ENCODE data around the gene TAPBPL.

GRCh38 chr12:6469092-6469491, 17.2 kb downstream of the TAPBPL start:
- TF ChIP-seq, protein P1, sequence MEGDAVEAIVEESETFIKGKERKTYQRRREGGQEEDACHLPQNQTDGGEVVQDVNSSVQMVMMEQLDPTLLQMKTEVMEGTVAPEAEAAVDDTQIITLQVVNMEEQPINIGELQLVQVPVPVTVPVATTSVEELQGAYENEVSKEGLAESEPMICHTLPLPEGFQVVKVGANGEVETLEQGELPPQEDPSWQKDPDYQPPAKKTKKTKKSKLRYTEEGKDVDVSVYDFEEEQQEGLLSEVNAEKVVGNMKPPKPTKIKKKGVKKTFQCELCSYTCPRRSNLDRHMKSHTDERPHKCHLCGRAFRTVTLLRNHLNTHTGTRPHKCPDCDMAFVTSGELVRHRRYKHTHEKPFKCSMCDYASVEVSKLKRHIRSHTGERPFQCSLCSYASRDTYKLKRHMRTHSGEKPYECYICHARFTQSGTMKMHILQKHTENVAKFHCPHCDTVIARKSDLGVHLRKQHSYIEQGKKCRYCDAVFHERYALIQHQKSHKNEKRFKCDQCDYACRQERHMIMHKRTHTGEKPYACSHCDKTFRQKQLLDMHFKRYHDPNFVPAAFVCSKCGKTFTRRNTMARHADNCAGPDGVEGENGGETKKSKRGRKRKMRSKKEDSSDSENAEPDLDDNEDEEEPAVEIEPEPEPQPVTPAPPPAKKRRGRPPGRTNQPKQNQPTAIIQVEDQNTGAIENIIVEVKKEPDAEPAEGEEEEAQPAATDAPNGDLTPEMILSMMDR (optimal IDR thresholded peaks at IDR 0.05 in 1 of 3, IDR thresholded peaks at IDR 0.05 in 1 of 3, conservative IDR thresholded peaks at IDR 0.05 in 1 of 3; ENCODE audit: extremely low read depth in 1 of 3, insufficient read depth in 2 of 3, low read length in 3 of 3), result no peak
- no peak for TF ChIP-seq EZH2 (IDR thresholded peaks at IDR 0.05; ENCODE audit: low read length)
